OCI-LY7 (cell line): ENCODE measurements around the gene WDR83. TPM values are rescaled to one million over a fixed set of nuclear protein-coding genes. Genes with fewer than 3 reads are reported as not detected.
A peak's percentile ranks its signal among the peaks of the same experiment; 100 is the strongest.

ENCODE experiments used
- BruUV-seq: library from RNA; stranded (reverse); fragments of 400-500 nt; replicated peaks from 2 replicates; lab custom pipeline; 2021; lab: Mats Ljungman, UMichigan
- CTCF ChIA-PET: fragments of 300-600 bp; sonication (Branson Sonifier 250); formaldehyde crosslinking; loops from one replicate; lab custom pipeline; 2022; ENCODE audit warnings: antibody characterized with exemption; ENCODE audit not compliant: unreplicated experiment; lab: Charles Lee
- POLR2A ChIA-PET: fragments of 300-600 bp; sonication (Branson Sonifier 250); formaldehyde crosslinking; loops from one replicate; lab custom pipeline; 2022; ENCODE audit warnings: antibody characterized with exemption; lab: Charles Lee
- DNase-seq: peaks from one replicate; pipeline ENCODE4 v3.0.0-alpha.2; 2015; ENCODE audit warnings: low spot score
- H2AFZ ChIP-seq: fragments of 200-600 bp; sonication (generic), shearing (Covaris generic); 2 replicates; pipeline ENCODE4 v1.6.1; 2014; ENCODE audit warnings: mild to moderate bottlenecking, antibody characterized with exemption, low read length, moderate library complexity
- H3K27ac ChIP-seq: fragments of 200-600 bp; sonication (generic); 2 replicates; pipeline ENCODE4 v1.5.1; 2014; ENCODE audit warnings: mixed run types, low read depth, mild to moderate bottlenecking, moderate library complexity, low read length, inconsistent platforms; ENCODE audit not compliant: poor library complexity, severe bottlenecking
- H3K36me3 ChIP-seq: fragments of 200-600 bp; sonication (generic); 2 replicates; pipeline ENCODE4 v1.6.1; 2014; ENCODE audit warnings: mild to moderate bottlenecking, antibody characterized with exemption, low read length, moderate library complexity, mixed read lengths; ENCODE audit not compliant: insufficient read depth
- H3K4me1 ChIP-seq: fragments of 200-600 bp; sonication (generic); 2 replicates; pipeline ENCODE4 v1.5.1; 2014; ENCODE audit warnings: mild to moderate bottlenecking, low read length; ENCODE audit not compliant: insufficient read depth, poor library complexity, severe bottlenecking
- H3K4me2 ChIP-seq: fragments of 200-600 bp; sonication (generic); 2 replicates; pipeline ENCODE4 v1.6.1; 2014; ENCODE audit warnings: mild to moderate bottlenecking, low read length
- H3K4me3 ChIP-seq: fragments of 200-600 bp; sonication (generic); 2 replicates; pipeline ENCODE4 v1.5.1; 2014; ENCODE audit warnings: mild to moderate bottlenecking, low read depth, low read length; ENCODE audit not compliant: poor library complexity, severe bottlenecking
- H3K79me2 ChIP-seq: fragments of 200-600 bp; sonication (generic); 2 replicates; pipeline ENCODE4 v1.6.1; 2016; ENCODE audit warnings: low read depth, mild to moderate bottlenecking, low read length, moderate library complexity, mixed read lengths; ENCODE audit not compliant: insufficient read depth
- H3K9me2 ChIP-seq: fragments of 200-600 bp; sonication (generic); 2 replicates; pipeline ENCODE4 v1.6.1; 2016; ENCODE audit warnings: mild to moderate bottlenecking, low read length, mixed read lengths; ENCODE audit not compliant: insufficient read depth
- H3K9me3 ChIP-seq: fragments of 200-600 bp; sonication (generic); 2 replicates; pipeline ENCODE4 v1.6.1; 2014; ENCODE audit warnings: mild to moderate bottlenecking, mixed run types, low read length, mixed read lengths
- H4K20me1 ChIP-seq: fragments of 200-600 bp; sonication (generic); 2 replicates; pipeline ENCODE4 v1.6.1; 2014; ENCODE audit warnings: mild to moderate bottlenecking, antibody characterized with exemption, low read length, moderate library complexity, mixed read lengths; ENCODE audit not compliant: insufficient read depth
- EZH2phosphoT487 ChIP-seq: fragments of 200-600 bp; sonication (generic); IDR thresholded peaks from 2 replicates; pipeline ENCODE4 v1.6.1; 2018; ENCODE audit warnings: low read depth, borderline replicate concordance, mild to moderate bottlenecking, mixed run types, antibody characterized with exemption, low read length, moderate library complexity, mixed read lengths
- intact Hi-C: fragments of 100-400 bp; cut with micrococcal nuclease; formaldehyde crosslinking; loops from one replicate; pipeline ENCODE4 v1.10.0; 2022; ENCODE audit not compliant: unreplicated experiment
- total RNA-seq, 2 experiments: library from RNA; depleted of rRNA in 1 of 2; stranded (reverse); fragments of >200 nt in 1 of 2; shearing (Covaris generic) in 1 of 2; gene quantifications; 2 replicates each; pipeline ENCODE4 v1.2.3, GENCODE V29; 2014 to 2022
- TF ChIP-seq, protein P1 (sequence below): fragments of 200-600 bp; sonication (generic); conservative IDR thresholded peaks from 2 replicates; pipeline ENCODE4 v1.5.1; 2014; ENCODE audit warnings: mild to moderate bottlenecking, antibody characterized with exemption, low read length, moderate library complexity, mixed read lengths

WDR83 gene
- total RNA-seq, 2 experiments from 2014 or later, result 15.9 to 17.0 TPM

DNA sequence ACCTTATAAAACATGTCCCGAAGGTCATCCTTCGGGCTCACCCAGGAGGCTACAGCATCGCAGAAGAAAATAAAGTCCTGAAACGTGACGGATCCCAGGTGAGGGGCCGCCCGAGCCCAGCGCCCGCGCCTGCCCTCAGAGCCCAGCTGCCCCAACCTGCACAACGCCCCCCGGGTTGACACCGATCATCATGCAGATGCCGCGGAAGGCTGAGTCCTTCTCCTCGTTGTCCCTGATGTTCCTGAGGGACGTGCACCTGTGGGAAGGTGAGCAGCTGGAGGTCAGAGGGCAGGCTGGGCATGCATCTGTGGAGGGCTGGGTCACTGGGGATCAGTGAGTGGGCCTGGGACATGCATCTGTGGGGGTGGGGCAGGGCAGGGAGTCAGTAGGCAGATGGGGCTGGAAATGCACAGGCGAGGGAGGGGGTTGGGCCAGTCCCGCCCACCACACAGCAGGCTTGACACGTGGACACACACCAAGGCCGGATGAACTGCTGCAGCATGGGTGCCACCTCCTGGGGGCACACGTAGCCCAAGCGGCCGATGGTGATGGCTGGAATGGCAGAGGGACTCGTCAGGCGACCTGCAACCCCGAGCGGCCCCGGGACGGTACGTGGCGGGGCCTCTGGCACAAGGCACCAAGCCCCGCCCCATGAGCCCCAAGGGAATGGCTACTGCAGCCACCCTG, 35.1 kb downstream of the WDR83 start:
- Histone ChIP-seq H3K4me1 (peaks cover 12% of the 10 kb centered on the region), H4K20me1 (no peaks in the 10 kb centered on the region), H3K9me3 (no peaks in the 10 kb centered on the region), H2AFZ (no peak overlapping the region), H3K4me3 (no peak overlapping the region), H3K9me2 (no peaks in the 10 kb centered on the region), H3K79me2 (no peaks in the 10 kb centered on the region), H3K4me2 (no peak overlapping the region), H3K36me3 (peaks cover 90% of the 10 kb centered on the region), H3K27ac (no peak overlapping the region)
- ChIA-PET CTCF (no interaction called here), POLR2A (no interaction called here)
- intact Hi-C loops, result no loop called here
- BruUV-seq, result no TSS peak
- DNase-seq, result no peak
- TF ChIP-seq, protein P1, sequence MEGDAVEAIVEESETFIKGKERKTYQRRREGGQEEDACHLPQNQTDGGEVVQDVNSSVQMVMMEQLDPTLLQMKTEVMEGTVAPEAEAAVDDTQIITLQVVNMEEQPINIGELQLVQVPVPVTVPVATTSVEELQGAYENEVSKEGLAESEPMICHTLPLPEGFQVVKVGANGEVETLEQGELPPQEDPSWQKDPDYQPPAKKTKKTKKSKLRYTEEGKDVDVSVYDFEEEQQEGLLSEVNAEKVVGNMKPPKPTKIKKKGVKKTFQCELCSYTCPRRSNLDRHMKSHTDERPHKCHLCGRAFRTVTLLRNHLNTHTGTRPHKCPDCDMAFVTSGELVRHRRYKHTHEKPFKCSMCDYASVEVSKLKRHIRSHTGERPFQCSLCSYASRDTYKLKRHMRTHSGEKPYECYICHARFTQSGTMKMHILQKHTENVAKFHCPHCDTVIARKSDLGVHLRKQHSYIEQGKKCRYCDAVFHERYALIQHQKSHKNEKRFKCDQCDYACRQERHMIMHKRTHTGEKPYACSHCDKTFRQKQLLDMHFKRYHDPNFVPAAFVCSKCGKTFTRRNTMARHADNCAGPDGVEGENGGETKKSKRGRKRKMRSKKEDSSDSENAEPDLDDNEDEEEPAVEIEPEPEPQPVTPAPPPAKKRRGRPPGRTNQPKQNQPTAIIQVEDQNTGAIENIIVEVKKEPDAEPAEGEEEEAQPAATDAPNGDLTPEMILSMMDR, result no peak
- no peak for TF ChIP-seq EZH2phosphoT487

DNA sequence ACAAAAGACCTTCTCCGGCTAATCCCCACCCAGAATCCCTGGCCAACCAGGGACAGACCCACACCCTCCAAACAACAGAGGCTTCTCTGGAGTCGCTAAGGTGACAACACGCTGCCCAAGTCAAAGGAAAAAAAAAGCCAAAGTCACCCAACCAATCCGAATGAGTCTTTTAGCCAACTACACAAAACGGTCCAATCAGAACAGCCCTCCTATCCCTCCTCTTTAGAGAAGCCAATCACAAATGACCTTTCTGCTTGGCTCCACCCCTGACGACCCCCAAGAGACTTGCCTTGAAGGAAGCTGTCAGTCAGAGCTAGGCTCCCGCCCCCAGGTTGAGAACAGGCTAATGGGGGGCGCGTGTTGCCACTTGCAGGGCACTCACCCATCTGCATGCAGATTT, 36.4 kb downstream of the WDR83 start:
- Histone ChIP-seq H3K4me3 (no peak overlapping the region), H3K4me2 (no peak overlapping the region), H3K9me3 (no peaks in the 10 kb centered on the region), H3K4me1 (no peaks in the 10 kb centered on the region), H3K9me2 (no peaks in the 10 kb centered on the region), H3K27ac (no peak overlapping the region), H2AFZ (no peak overlapping the region), H3K79me2 (no peaks in the 10 kb centered on the region), H4K20me1 (no peaks in the 10 kb centered on the region), H3K36me3 (peaks cover 96% of the 10 kb centered on the region)
- intact Hi-C loops, result no loop called here
- no peak for TF ChIP-seq EZH2phosphoT487
- TF ChIP-seq, protein P1, result no peak
- peak; percentile 83 for DNase-seq
- no TSS peak for BruUV-seq
- ChIA-PET POLR2A (no interaction called here), CTCF (interaction anchor here (0.5 to 0.6 kb wide), 3 partner anchors 15 to 352 kb away, joined by 3 read pairs; no protein-coding TSS in a partner anchor)

DNA sequence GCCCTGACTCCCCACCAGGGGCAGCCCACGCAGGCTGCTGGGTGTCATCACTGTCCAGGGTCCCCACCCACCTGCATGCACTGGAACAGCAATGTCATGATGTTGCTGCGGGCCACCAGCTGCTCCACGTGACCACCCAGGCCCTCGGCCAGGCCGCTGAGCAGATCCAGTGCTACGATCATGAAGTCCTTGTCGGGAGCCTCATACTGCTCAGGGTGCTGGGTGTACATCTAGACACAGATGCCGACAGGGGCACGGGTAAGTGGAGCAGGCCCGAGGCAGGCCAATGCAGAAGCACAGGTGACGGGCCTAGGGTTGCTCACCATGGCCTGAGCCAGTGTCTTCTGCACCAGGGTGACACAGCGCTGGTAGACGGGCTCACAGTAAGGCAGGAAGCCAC, 38.6 kb downstream of the WDR83 start:
- ChIA-PET CTCF (no interaction called here), POLR2A (no interaction called here)

More for the DNA sequence above, 38.6 kb downstream of the WDR83 start:
- H3K27ac ChIP-seq, result no peak overlapping the region
- no peak overlapping the region for H3K4me2 ChIP-seq
- no peaks in the 10 kb centered on the region for H3K9me2 ChIP-seq
- intact Hi-C loops, result no loop called here
- H2AFZ ChIP-seq, result no peak overlapping the region
- no peaks in the 10 kb centered on the region for H4K20me1 ChIP-seq
- H3K9me3 ChIP-seq, result no peaks in the 10 kb centered on the region
- BruUV-seq, result no TSS peak
- H3K36me3 ChIP-seq, result peaks cover 98% of the 10 kb centered on the region
- TF ChIP-seq EZH2phosphoT487, result no peak
- TF ChIP-seq, protein P1, result no peak
- no peaks in the 10 kb centered on the region for H3K79me2 ChIP-seq
- DNase-seq, result no peak
- H3K4me3 ChIP-seq, result no peak overlapping the region
- no peaks in the 10 kb centered on the region for H3K4me1 ChIP-seq
